Upper lobe of left lung (tissue), 4 donors: ENCODE measurements around the gene GCSH.

ENCODE experiments used
- EP300 ChIP-seq, 4 donors: sonication (generic); formaldehyde crosslinking; IDR thresholded peaks; one replicate each; pipeline ENCODE4 v1.5.1; 2017; ENCODE audit warnings: antibody characterized with exemption in 4 of 4, control low read depth in 2 of 4
- POLR2A ChIP-seq, 4 donors: fragments of 450-650 bp; IDR thresholded peaks; one replicate each; pipeline ENCODE4 v1.5.1; 2016 to 2017; ENCODE audit warnings: antibody characterized with exemption in 4 of 4, mild to moderate bottlenecking in 2 of 4
- TF ChIP-seq, protein P1 (sequence below), 6 experiments: fragments of 450-650 bp in 4 of 6; fragments of 200-600 bp in 2 of 6; sonication (generic) in 2 of 6; IDR thresholded peaks; one replicate each; pipeline ENCODE4 v1.5.1; 2016 to 2019; ENCODE audit warnings: antibody characterized with exemption in 6 of 6

DNA sequence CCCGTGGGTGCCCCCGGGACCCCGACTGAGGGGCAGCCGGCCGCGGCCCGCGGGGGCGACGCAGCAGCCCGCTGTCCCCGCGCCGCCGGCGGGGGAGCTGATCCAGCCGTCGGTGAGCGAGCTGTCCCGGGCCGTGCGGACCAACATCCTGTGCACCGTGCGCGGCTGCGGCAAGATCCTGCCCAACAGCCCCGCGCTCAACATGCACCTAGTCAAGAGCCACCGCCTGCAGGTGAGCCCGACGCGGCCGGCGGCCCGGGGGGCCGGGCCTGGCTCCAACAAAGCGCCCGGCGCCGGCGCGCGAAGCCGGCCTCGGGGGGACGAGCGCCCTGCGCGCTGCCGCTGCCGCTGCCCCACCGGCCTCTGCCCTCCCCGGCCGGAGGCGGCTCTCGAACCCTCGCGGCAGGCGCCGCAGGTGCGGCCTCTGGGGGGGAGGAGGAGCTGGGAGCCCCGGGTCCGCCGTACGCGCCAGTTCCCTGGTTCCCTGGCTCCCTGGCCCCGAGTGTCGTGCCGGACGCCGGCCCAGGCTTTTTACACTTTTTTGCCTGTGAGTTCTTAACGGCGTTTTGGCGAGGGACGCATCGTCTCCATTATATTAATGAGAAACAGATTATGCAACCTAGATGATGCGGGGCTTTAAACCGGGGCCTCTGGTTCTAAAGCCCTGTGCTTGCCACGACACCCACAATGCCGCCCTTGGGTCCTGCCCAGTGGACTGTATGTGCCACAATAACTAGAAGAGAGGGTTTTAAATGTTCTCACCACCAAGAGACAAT, 60.0 kb downstream of the GCSH start:
- TF ChIP-seq, protein P1, sequence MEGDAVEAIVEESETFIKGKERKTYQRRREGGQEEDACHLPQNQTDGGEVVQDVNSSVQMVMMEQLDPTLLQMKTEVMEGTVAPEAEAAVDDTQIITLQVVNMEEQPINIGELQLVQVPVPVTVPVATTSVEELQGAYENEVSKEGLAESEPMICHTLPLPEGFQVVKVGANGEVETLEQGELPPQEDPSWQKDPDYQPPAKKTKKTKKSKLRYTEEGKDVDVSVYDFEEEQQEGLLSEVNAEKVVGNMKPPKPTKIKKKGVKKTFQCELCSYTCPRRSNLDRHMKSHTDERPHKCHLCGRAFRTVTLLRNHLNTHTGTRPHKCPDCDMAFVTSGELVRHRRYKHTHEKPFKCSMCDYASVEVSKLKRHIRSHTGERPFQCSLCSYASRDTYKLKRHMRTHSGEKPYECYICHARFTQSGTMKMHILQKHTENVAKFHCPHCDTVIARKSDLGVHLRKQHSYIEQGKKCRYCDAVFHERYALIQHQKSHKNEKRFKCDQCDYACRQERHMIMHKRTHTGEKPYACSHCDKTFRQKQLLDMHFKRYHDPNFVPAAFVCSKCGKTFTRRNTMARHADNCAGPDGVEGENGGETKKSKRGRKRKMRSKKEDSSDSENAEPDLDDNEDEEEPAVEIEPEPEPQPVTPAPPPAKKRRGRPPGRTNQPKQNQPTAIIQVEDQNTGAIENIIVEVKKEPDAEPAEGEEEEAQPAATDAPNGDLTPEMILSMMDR (IDR thresholded peaks at IDR 0.05): no peak
- TF ChIP-seq EP300 (IDR thresholded peaks at IDR 0.05) (no peak), POLR2A (IDR thresholded peaks at IDR 0.05) (no peak)
